ENCODE measurements around the gene RFX2.
"Not testable (repeated sequence)": the region's sequence is repeated elsewhere in the genome, so short reads cannot be mapped to it uniquely, and the experiment has no call there.

RFX2 gene

DNA sequence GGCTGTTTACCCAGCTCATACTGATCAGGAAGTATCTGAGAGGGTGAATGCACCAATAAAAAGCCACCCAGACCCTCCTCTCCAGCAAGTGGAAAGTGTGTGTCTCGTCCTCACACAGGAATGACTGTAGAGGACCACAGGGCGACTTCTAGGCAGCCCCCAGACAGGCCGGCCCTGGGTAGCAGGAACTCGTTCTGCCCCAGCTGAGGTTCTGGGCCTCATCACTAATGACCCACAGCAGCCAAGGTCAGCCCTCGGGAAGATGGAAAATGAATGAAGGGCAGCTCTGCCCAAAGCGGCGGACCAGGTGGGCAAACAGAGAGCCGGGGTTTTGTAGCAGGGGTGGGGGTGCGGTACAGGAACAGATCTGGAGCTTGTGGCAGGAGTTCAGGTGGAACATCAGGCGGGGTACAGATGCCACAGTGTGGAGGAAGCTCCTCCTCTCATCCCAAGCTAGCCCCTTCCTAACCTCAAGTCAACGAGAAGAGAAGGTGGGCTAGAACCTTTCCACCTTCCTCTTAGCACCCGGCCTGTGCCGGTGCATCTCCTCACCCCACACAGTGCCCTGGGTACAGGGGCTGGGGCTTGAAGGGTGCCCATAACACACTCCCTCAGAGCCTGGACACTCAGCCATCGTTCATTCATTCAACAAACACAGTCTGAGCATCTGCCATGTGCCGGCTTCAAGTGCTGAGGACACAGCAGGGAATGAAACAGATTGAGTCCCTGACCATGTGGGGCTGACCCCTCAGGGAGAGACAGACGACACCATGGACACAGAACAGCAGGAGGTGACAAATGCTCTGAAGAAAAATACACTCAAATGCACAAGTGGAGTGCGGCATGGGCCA, 36.2 kb downstream of the RFX2 start:
- no peak for DNase-seq

DNA sequence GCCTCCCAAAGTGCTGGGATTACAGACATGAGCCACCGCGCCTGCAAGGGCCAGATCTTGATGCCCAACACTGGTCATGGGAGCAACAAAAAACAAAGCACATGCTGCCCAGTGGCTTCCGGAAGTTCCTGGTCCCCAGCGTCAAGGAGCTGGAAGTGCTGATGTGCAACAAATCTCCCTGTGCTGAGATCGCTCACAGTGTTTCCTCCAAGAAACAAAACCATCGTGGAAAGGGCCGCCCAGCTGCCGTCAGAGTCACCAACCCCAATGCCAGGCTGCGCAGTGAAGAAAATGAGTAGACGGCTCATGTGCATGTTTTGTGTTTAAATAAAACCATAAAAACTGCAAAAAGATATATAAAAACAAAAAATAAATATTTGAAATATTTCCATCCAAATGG, 37.1 kb downstream of the RFX2 start:
- DNase-seq, result not testable (repeated sequence)

DNA sequence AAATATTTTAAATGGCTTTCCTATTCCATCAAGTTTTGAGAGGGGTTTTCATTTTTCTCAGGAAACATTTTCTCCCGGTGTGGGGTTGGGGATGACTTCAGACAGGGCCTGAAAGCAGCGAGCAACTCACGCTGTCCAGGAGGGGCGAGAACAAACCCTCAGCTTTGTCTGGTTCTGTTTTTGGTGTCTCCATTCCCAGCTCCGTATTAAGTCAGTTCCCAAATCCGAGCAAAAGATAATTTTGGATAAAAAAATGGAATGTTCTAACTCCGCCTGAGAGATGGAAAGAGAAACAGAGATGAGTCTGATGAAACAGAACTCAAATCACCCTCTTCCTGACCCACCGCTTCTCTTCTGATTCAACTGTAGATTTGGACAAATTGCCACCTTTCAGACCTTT, 38.4 kb downstream of the RFX2 start:
- DNase-seq, result no peak

DNA sequence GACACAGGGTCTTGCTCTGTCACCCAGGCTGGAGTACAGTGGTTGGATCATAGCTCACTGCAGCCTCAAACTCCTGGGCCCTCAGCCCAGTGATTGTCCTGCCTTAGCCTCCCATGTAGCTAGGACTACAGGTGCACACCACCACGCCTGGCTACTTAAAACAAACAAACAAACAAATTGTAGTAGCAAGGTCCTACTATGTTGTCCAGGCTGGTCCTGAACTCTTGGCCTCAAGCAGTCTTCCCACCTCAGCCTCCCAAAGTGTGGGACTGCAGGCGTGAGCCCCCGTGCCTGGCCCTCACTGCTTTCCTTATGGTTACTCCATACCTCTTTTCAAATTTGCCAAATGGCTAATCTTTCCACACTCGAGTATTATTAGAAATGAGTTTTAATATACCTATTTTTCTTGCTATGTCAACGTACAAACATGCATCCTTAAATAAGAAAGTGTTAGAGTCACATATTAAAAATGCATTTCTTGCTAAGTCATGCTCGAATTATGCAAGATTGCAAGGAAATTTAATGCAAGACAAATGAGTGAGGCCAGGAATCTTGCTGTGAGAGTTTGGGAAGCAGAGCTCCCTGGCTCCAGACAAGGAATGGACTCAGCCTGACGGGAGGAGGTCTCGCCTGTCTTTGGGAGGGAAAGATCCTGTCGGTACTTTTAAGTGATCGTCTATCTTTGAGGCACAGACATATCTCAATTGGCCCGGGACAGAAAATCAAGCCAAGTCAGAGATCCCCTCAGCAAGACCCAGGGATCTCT, 39.4 kb downstream of the RFX2 start:
- peak; percentile 85 for DNase-seq

DNA sequence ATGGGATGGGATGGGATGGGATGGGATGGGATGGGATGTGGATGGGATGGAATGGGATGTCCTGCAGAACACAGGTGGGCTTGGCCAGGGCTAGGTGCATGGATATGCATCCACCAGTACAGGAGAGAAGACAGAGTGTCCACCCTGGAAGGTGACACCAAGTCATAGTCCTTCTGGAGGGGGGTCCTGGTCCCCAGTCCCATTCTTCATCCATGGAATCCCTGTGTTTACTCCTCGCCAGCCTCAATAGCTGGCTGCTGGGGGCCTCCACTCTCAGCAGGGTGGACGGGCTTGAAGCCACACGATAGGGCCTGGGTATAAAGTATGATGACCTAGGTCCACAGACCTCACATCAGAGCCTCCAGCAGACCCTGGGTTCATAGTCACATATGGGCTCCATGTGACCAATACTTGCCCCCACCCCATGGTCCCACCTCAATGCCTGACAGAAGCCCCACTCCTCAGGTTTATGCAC, 40.1 kb downstream of the RFX2 start:
- DNase-seq, result no peak

DNA sequence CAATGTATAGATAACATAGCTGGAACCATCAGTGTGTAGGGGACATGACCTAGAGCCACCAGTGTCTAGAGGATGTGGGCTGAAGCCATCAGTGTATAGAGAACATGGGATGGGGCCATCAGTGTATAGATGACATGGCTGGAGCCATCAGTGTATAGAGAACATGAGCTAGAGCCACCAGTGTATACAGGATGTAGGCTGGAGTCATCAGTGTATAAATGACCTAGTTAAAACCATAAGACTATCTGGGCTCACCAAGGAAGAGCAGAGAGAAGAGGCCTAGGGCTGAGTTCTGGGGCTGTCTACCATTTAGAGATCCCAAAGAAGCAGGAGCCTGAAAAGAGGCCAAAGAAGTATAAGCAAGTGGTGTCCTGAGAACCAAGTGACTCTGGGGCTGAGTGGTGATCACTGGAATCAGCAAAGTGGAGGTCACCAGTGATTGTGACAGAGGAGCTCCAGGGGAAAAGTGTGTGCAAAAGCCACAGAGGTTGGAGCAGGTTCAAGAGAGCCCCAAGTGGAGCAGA, 41.0 kb downstream of the RFX2 start:
- no peak for DNase-seq

DNA sequence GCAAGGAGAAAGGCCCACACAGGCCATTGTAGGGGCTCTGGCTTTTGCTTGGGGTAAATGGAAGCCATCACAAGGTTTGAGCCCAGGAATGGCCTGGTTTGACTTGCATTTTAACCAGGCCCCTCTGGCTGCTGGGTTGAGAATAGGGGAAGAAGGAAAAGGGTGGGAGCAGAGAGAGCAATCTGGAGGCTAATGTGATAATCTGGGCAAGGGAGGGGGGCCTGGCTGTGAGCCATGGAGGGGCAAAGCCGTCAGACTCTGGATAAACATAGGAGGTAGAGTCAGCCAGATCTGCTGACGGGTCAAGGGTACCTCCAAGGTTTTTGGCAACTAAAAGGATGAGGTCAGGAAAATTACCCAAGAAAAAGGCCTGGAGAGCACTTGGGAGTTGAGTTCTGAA, 41.6 kb downstream of the RFX2 start:
- DNase-seq, result no peak

DNA sequence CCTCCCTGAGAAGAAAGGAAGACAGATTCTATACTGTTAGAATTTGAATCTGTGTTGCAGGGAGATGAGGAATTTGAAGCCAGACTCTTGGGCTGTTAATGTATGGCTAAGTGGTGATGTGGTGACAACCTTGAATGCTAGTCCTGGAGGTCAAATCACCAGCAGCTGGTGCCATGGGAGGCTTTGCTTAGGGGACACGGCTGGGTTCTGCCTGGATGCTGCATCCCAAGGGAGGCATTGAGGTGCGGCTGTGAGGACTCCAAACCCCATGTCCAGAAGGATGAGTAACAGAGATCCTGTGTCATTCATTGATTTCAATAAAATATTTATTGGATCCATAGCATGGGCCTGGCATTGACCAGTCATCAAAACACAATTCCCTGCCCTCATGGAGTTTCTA, 42.3 kb downstream of the RFX2 start:
- DNase-seq, result no peak

DNA sequence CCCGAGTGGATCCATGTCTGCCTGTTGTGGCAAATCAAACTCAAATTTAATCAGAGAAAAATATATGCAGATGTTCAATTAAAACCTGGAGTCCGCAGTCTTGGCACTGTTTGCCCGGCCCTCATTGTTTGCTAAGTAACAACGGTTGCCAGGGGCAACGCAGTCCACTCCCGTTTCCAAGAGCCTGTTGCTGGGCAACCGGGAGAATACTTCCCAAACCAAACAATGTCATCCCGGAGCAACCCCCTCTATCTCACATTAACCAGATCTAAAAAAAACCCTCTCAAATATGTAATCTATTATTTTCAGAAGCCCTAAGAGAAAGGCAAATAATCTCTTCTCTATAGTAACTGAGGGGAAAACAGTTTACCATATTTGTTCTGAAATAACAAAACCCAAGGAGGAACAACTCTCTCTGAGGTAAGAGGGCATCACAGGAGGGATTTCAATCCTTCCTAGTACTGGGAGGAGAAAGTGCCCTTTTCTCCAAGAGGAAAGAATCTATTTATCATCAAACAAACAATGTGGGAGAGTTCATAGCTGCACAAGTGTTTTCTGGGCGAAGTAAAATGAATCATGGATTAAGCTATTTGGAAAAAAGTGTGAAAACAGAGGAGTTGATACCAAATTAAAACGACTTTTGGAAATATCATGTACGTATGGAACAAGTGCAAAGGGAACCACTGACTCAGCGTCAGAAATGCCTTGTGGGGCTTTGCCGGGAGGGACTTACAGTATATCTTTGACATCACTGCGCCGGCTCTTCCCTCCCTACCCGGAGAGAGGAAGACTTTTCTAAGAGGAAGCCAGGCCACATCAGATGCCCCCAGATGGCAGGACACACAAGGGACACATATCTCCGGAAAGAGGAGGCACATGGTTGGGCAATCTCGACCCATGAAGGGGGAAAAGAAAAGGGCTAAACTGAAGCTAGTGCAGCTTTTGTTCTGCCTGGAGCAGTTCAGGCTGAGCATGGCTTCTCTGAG, 43.3 kb downstream of the RFX2 start:
- peak; percentile 57 for DNase-seq

DNA sequence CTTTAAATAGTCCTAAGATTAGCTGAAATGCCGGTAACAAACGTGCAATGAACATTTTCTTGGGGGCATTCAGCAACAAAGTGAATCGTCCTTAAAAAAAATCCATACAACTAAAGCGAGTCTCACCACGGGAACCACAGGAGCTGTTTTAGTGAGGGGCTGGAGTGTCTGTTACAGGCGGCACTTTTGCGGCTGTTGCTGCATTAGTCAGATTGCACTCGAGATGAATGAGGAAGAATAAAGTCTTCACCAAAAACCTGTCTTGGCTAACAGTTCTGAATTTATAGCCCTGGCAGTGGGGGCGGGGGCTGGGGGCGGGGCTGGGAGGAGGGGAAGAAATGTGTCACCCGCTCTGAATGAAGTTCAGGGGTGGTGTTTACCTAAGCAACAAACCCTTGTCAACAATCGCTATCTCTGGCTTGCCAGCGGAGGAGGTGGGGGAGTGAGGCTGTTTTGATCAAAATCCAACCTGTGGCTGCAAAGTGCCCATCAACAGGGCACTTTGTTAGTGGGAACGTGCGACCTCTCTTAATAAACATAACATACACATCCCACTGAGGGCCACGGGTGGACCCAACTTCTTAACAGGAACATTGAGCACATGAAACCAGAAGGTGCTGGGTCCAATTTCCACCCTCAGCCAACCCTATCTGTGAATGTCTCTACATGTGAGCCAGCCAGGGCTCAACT, 44.5 kb downstream of the RFX2 start:
- DNase-seq, result no peak

DNA sequence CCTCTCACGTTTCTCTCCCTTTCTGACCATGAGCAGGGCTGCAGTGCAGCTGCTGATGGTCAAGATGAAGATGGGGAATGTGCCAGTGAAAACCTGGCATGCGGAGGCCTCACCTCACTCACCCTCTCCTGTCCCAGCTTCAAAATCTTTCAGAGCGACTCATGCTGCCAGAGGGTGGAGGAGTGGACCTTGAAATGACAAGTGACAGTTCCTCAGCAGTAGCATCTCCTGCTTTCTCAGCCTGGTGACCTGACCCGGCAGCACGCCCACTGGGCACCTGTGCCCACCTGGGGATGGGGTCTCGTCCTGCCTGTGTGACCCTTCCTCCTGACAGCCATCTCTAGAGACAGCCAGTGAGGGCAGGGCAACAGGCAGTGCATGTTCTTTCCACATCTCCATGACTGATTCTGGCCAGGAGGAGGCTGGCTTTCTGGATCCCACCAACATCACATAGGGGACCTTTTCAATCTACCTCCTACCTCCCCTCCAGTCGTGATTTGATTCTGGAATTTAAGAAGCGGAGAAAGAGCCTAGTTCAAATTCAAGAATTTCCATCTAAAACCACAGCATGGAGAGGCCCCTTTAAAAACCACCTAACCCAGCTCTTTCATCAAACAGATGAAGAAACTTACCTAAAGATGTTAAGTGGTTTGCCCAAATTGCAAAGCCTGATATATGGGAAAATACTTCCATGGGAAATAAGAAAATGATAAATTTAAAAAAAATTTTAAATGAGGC, 45.8 kb downstream of the RFX2 start:
- DNase-seq, result peak; percentile 44

DNA sequence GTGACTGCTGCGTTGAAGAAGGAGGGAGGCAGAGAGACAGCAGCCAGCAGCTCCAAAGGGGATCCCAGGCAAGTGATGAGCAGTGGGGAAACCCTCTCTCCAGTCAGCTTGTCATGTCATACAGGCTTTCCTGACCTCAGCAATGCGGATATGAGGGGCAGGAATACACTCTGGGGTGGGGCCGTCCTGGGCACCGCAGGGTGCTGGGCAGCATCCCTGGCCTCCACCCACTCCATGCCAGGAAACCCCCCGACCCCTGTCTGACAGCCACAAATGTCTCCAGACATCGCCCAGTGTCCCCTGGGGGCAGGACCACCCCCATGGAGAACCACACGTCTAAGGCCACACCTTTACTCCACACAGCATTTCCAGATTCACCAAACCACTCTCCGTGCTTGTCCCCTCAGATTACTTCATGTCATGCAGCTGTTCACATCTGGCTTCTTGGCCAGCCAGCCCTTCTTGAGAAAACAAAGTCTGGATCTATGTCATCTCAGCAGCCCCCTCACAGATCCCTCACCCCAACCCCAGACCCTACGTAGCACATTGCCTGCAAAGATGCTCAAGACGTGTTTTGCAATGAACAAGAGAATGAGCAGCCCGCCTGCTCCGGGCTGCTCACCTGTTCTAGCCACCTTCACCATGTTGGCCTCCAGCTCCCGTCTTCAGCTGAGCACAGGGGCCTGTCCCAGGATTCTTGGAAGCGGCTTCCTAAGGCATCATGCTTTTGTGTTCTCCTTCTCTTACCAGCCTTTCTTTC, 46.5 kb downstream of the RFX2 start:
- DNase-seq, result no peak

DNA sequence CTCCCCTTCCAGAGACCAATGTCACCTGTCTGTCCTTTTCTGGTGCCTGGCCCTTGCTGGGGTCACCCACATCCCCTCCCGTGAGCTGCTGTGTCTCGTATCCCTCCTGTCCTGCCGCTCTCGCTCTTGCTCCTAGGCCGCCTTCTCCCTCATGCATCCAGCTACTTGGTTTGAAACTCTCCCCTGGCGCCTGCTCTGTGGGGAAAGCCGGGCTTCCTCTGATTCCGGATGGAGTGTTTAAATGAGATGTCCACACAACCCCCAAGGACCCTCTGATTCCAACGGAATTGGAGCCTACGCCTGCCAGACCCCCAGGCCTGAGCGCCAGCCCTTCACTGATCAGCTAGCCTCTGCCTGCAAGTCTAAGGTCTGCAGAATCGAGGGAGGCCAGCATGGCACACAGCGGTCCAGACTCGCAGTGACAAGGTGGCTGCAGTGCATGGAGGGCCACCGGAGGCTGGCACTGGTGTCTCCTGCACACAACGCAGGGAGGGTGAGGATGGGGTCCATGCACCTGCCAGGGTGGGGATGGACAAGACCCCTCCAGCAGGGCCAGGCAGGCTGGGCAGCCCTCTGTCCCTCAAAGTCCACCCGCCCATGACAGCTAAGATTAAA, 47.2 kb downstream of the RFX2 start:
- DNase-seq, result no peak

DNA sequence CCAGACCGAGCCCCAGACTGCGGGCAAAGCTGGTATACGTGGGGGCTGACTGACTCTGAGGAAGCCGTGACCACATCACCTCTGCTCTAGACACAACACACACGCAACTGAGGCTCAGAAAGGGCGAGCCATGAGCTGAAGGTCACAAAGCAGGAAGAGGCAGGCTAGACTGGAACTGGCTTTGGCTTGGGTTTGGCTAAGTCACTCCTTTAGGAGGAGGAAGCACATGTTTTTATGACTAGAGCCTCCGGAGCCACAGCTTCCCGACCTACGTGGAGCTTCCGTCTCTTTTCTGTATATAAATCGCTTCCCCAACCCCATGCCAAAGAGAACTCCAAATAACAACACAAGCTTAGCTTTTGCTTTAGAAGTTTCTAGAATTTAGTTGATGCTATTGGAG, 48.0 kb downstream of the RFX2 start:
- no peak for DNase-seq

DNA sequence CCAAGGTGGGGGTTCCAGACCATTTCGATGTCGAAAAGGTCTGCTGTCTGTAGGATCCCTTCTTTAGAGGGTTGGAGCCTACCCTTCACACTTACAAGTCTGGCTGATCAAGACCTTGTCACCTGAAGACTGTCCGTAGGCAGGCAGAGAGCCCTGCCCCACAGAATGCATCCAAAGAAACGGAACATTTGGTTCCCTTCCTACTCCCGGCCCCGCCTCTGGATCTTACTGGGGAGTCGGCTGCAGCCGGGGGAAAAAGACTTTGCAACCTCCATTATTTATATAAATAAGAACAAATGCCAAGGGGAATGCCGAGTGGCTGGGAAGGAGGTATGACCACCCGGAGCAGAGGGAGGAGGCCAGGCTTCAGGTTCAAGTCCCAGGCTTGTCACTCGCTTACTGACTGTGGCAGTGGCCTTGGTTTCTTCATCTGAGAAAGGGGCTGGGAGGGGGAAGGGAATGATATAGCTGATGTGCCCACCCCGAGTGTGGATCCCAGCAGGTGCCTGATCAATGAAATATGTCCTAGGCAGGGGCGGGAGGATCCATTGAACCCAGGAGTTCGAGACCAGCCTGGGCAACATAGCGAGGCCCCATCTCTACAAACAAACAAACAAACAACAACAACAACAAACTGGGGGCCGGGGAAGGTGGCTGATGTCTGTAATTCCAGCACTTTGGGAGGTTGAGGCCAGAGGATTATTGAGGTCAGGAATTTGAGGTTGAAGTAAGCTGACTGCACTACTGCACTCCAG, 48.7 kb downstream of the RFX2 start:
- no peak for DNase-seq

DNA sequence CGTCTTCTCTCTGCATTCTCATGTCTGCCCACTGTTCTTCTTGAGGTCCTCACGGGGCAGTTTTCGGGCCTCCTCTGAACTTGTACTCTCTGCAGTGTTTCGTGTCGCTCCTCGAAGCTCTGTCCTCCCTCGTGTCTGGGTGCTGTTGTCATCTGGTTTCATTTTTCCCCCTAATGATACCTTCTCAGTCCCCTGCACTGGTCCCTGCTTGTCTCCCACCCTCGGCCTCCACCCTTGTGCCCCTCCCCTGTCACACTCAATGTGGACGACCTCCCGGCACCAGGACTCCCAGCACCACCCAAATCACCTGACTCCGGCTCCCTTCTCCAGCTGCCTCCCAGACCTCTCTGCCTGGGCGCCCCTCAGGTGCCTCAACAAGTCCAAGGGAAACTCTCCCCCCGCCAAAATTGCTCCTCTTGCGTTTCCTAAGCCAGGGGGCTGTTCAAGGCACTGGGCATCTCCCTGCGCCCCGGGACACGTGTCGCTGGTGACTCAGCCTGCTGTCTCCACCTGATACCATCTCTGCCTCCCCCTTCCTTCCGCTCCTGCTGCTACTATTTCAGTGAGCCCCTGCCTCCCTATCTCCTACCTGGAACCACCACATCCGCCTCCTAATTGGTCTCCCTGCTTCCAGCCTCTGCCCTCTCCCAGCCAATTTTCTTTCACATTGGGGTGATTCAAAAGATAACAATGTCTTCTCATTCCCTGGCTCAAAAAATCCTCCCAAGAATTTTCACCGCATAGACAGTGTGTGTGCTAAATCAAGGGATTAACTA, 49.5 kb downstream of the RFX2 start:
- peak; percentile 54 for DNase-seq

DNA sequence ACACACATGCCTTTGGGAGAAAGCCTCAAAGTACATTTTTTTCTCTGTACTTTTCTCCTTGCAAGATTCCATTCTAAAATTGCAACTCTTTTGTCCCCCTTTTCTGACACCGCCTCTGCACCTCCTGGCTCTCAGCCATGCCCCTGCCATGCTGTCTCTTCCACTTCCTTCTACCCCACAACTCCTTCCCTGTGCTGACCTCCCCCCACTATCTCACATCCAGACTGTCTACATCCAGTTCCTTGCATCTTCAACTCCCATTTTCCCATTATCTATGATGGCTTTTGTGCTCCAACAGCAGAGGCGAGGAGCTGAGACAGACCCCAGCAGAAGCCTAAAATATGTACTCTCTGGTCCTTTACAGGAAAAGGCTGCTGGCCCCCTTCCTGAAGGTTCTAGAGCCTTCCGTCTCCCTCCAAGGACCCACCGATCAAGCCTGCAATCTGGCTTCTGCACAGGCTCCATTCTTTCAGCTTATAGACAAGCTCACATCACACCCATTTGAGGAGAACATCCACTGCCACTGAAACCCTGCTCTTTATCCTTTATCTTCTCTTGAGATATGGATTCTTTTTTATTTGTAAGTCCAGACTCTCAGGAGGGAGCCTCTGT, 50.2 kb downstream of the RFX2 start:
- DNase-seq, result no peak

DNA sequence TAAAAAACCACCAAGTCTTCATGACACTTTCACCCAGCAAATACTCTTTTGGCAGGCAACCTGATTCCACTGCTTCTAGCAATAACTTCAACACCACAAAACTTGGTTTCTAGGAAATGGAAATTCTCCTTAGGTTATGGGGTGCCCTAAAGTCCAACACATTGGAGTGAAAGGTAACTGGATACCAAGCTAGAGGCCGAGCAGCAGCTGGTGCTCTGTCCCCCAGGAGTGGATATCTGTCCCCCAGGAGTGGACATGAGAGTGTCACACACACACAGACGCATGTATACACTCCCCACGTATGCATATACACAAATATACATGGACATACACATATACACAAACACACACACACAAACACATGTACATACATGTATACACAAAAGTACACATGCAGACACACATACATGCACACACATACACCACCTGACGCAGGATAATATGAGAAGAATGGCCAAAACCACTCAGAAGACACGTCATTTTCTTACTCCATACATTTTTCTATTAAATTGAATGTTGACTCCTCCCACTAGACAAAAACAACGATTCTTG, 50.8 kb downstream of the RFX2 start:
- no peak for DNase-seq

Measured in EL (cell line).